Measurements from ENCODE around the gene LTBP2.

- TF ChIP-seq CTCF (IDR thresholded peaks at IDR 0.05; ENCODE audit: low read depth, low read length, poor library complexity, severe bottlenecking) (no peak), EZH2phosphoT487 (IDR thresholded peaks at IDR 0.05; ENCODE audit: borderline replicate concordance, low read length) (no peak)
Observed at GRCh38 chr14:74469548-74470518, 142.2 kb downstream of the LTBP2 start.

Measured in DOHH2 (cell line).